ENCODE results near the gene FAM181A.

FAM181A gene

GRCh38 chr14:93964820-93965286 lies 37.7 kb downstream of the FAM181A start:
- no peak for TF ChIP-seq CTCF (IDR thresholded peaks at IDR 0.05)

DNA sequence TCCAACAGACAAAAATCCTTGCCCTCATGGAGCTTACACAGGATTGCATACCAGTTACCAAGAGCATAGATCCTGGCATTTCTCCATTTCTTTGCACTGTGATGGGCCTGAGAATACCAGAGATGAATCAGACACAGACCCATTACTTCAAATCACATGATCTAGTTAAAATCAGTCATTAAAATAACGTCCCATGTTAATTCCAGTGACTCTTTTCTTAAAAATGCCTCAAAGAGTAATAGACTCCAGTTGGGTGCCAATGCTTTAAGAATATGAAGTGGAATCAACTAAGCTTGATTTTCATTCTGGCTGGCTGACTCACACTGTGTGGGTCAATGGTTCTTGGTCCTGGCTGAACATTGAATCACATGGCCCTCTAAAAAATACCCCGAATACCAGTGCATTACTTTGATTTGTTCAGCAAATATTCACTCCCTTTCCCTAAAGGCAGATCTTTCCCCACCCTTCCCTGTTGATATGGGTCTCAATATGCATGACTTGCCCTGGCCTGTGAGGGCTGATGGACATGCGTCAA lies 38.2 kb downstream of the FAM181A start:
- TF ChIP-seq CTCF (IDR thresholded peaks at IDR 0.05), result no peak

- no peak for TF ChIP-seq CTCF (IDR thresholded peaks at IDR 0.05)
Measured at GRCh38 chr14:93965946-93966474, 38.9 kb downstream of the FAM181A start.

DNA sequence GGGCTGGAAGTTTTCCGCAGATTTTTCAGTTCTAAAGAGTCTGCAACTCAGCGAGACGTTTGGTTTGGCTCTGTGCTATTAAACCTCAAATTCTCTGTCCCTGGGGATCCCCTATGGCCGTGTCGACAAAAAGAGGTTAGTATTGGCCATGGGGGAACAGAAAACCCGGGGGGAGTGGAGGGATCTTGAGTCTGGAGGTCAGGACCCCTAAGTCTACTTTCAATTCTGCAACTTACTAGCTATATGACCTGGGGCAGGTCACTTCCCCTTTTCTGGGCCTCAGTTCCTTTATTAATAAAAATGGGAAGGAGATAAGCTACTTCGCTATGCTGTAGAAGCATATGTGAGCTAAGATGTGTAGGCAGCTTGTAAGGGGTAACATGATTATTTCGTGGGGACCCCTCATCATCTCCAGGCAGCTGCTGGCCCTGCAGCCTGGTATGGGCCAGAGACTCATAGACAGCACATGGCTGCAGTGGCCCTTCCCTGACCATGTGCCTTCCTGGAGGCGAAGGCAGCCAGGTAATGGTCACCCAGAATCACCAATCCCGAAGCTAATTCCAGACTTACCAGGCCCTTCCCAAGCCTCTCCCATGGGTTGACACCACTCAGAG lies 40.6 kb downstream of the FAM181A start:
- no peak for TF ChIP-seq CTCF (IDR thresholded peaks at IDR 0.05)

DNA sequence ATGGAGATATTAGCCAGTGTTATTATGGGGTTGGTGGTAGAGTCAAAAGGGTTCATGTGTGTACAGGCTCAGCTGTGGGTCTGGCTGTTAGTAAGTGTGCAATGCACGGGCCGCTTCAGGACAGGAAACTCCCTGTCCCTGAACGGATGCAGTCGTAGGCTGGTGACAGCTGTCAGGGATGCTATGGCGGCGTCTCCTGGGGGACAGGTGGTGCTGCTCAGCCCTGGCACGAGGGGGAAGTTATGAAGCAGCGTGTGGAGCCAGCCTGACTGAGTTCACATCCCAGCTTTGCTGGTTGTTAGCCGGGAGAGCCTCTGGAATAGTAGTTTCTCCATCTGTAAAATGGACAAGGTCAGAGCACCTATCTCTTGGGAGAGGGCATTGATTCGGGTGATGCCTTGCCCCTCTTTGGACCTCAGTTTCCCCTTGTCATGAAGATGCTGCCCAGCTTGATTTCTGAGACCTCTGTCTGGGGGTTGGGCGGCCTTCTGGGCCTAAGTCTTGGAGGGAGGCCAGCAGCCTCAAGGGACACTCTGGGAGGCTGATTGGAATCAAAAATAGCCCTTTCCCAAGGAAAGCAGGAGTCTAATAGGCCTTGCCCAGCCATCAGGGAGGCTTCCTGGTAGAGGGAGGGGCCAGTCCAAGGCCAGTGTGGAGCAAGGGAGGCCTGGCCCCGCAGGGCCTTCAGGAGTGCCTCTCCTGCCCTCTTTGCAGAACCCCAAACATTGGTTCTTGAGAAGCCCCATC lies 42.1 kb downstream of the FAM181A start:
- no peak for TF ChIP-seq CTCF (IDR thresholded peaks at IDR 0.05)

DNA sequence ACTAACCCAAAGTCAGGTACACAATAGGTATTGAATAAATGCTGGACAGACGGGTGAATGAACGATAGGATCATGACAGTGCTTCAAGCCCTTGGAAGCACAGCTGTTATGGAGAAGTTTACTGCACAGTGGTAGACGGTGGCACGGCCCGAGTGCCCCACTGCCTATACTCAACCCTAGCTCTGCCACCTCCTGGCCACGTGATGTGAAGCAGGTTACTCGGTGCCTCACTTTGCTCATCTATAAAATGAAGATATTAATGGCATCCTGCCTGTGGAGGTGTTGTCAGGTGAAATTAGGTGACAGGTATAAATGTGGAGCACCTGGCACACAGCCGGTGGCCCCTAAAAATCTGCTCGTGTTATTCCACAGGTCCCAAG lies 43.4 kb downstream of the FAM181A start:
- TF ChIP-seq CTCF (IDR thresholded peaks at IDR 0.05), result peak; percentile 47

GRCh38 chr14:93970965-93971634 lies 44.0 kb downstream of the FAM181A start:
- no peak for TF ChIP-seq CTCF (IDR thresholded peaks at IDR 0.05)
